Measurements from ENCODE around the gene SYCE3.

GRCh38 chr22:50581031-50581949 is 18.6 kb upstream of the SYCE3 start:
- TF ChIP-seq EZH2 (IDR thresholded peaks at IDR 0.05) (no peak), CTCF (IDR thresholded peaks at IDR 0.05) (no peak), EZH2phosphoT487 (IDR thresholded peaks at IDR 0.05) (no peak)
